ENCODE results near the gene RASSF3. TPM values are rescaled to one million over a fixed set of nuclear protein-coding genes. Genes with fewer than 3 reads are reported as not detected.

The RASSF3 gene
- total and polyA plus RNA-seq, 10 of the 15 experiments (the other 5 are each of a cell fraction or from before 2014, with no cell fraction given), result 6.9 to 62.4 (median 30.3) TPM

GRCh38 chr12:64625243-64626077 lies 15.2 kb downstream of the RASSF3 start (continued):
- TF ChIP-seq SMAD1 (IDR thresholded peaks at IDR 0.05; ENCODE audit: low read depth, partially characterized antibody), result no peak
- no peak for TF ChIP-seq GABPA (IDR thresholded peaks at IDR 0.05; ENCODE audit: low read depth)
- TF ChIP-seq PAX8 (IDR thresholded peaks at IDR 0.05), result 0 out of 2 replicates have a peak, but pooled peaks have one; percentile 56
- TF ChIP-seq NKRF (conservative IDR thresholded peaks at IDR 0.05), result peak; percentile 51; the same call in 1 of the 2 replicates
- TF ChIP-seq SIN3A (IDR thresholded peaks at IDR 0.05; ENCODE audit: low read depth, low read length), result no peak
- no peak for TF ChIP-seq ZZZ3 (IDR thresholded peaks at IDR 0.05; ENCODE audit: control insufficient read depth, insufficient read length, low read depth)
- TF ChIP-seq ATF7 (IDR thresholded peaks at IDR 0.05; ENCODE audit: low read depth), result peak; percentile 67
- peak; percentile 95 for TF ChIP-seq ZNF384 (IDR thresholded peaks at IDR 0.05; ENCODE audit: borderline replicate concordance, low read depth, low read length)
- TF ChIP-seq RUNX3 (IDR thresholded peaks at IDR 0.05; ENCODE audit: low read length), result peak; percentile 71
- TF ChIP-seq YY1 (IDR thresholded peaks at IDR 0.05; ENCODE audit: low read depth, low read length), result no peak
- TF ChIP-seq SKIL (IDR thresholded peaks at IDR 0.05; ENCODE audit: low read depth, poor library complexity, severe bottlenecking), result no peak
- 0 out of 2 replicates have a peak, but pooled peaks have one; percentile 33 for TF ChIP-seq POLR2AphosphoS2 (IDR thresholded peaks at IDR 0.05; ENCODE audit: low read depth, low read length)
- peak; percentile 47; the same call in 1 of the 2 replicates for TF ChIP-seq BMI1 (IDR thresholded peaks at IDR 0.05; ENCODE audit: borderline replicate concordance)
- no peak; the same call in 1 of the 2 replicates for TF ChIP-seq GATAD2B (conservative IDR thresholded peaks at IDR 0.05; ENCODE audit: low read depth)
- TF ChIP-seq CBX3 (IDR thresholded peaks at IDR 0.05; ENCODE audit: borderline replicate concordance, low read depth), result no peak
- TF ChIP-seq PAX5 (IDR thresholded peaks at IDR 0.05; ENCODE audit: borderline replicate concordance, low read depth, low read length), result no peak
- peak; percentile 56 for TF ChIP-seq ATF2 (IDR thresholded peaks at IDR 0.05; ENCODE audit: low read length)
- TF ChIP-seq SIX5 (IDR thresholded peaks at IDR 0.05; ENCODE audit: low read depth, low read length, severe bottlenecking), result no peak
- TF ChIP-seq IRF3 (IDR thresholded peaks at IDR 0.05), result no peak
- 0 out of 6 replicates have a peak, but pooled peaks of 1 of the 3 experiments have one; percentile 6 for TF ChIP-seq CTCF (IDR thresholded peaks at IDR 0.05 in 2 of 3, conservative IDR thresholded peaks at IDR 0.05 in 1 of 3; ENCODE audit: control insufficient read depth in 2 of 3, extremely low read depth in 1 of 3, insufficient read depth in 1 of 3, low read depth in 3 of 3, low read length in 3 of 3)
- peak; percentile 82 for TF ChIP-seq RAD51 (IDR thresholded peaks at IDR 0.05)
